Effector memory CD4-positive, alpha-beta T cell (primary cell): Measurements from ENCODE around the gene P2RY8.
"Not testable (repeated sequence)": the region's sequence is repeated elsewhere in the genome, so short reads cannot be mapped to it uniquely, and the experiment has no call there.

Experiments used
- DNase-seq, 3 donors: peaks; one replicate each; pipeline ENCODE4 v3.0.0-alpha.2; 2020
- H3K27ac ChIP-seq: 2 replicates; pipeline ENCODE4 v1.7.0; 2013; ENCODE audit warnings: mild to moderate bottlenecking, low read length, moderate library complexity; ENCODE audit not compliant: insufficient read depth, poor library complexity, severe bottlenecking
- H3K27me3 ChIP-seq: replicated peaks from 2 replicates; pipeline ENCODE4 v1.7.0; 2013; ENCODE audit warnings: mild to moderate bottlenecking, low read length; ENCODE audit not compliant: insufficient read depth, control insufficient read depth, poor library complexity, severe bottlenecking
- H3K36me3 ChIP-seq: 2 replicates; pipeline ENCODE4 v1.7.0; 2013; ENCODE audit warnings: mild to moderate bottlenecking, low read length, moderate library complexity; ENCODE audit not compliant: control insufficient read depth, insufficient read depth
- H3K4me1 ChIP-seq: 2 replicates; pipeline ENCODE4 v1.7.0; 2013; ENCODE audit warnings: low read length, mild to moderate bottlenecking; ENCODE audit not compliant: control insufficient read depth, insufficient read depth, poor library complexity, severe bottlenecking
- H3K4me3 ChIP-seq: 2 replicates; pipeline ENCODE4 v1.7.0; 2013; ENCODE audit warnings: low read length, low read depth, mild to moderate bottlenecking; ENCODE audit not compliant: insufficient read depth, poor library complexity, severe bottlenecking
- H3K9me3 ChIP-seq: 2 replicates; pipeline ENCODE4 v1.7.0; 2013; ENCODE audit warnings: mild to moderate bottlenecking, low read length, moderate library complexity; ENCODE audit not compliant: control insufficient read depth

P2RY8 gene

DNA sequence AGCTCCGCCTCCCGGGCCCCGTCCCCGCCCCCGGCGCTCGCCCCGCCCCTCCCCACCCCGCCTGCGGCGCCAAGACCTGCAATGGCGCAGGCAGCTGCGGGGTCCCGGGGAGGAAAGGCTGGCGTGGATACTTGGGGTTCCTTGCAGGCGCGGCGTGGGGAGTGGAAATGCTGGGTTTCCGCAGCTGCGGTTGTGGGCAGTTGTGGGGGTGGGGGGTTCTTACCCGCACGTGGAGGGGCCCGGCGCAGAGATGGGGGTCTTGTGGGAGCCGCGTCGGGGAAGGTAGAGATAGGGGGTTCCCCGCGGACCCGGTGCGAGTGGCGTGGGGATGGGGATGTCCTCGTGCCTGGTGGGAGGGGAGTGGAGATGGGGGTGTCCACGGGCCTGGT lies 83.6 kb downstream of the P2RY8 start:
- Histone ChIP-seq H3K27ac (peak overlapping the region; percentile 93), H3K4me1 (peaks cover 19% of the 10 kb centered on the region), H3K27me3 (no peaks in the 10 kb centered on the region), H3K4me3 (peak overlapping the region; percentile 40), H3K36me3 (no peaks in the 10 kb centered on the region), H3K9me3 (no peaks in the 10 kb centered on the region)
- DNase-seq, result peak; percentile 79 to 86 (median 81)

- Histone ChIP-seq H3K27me3 (no peaks in the 10 kb centered on the region), H3K27ac (peak within 1 kb of the TSS; percentile 93), H3K4me1 (peaks cover 19% of the 10 kb centered on the region), H3K4me3 (peak within 1 kb of the TSS; percentile 93), H3K9me3 (peaks cover 1% of the 10 kb centered on the region), H3K36me3 (no peaks in the 10 kb centered on the region)
- DNase-seq, result peak; percentile 100
These were observed 84.2 kb downstream of the P2RY8 start, which contains the start of gene ASMTL for GRCh38 chrX:1452516-1453394. TSS of gene ASMTL (minus strand) at chrX:1452909. CDS start at chrX:1452840, 69 bp downstream.

DNA sequence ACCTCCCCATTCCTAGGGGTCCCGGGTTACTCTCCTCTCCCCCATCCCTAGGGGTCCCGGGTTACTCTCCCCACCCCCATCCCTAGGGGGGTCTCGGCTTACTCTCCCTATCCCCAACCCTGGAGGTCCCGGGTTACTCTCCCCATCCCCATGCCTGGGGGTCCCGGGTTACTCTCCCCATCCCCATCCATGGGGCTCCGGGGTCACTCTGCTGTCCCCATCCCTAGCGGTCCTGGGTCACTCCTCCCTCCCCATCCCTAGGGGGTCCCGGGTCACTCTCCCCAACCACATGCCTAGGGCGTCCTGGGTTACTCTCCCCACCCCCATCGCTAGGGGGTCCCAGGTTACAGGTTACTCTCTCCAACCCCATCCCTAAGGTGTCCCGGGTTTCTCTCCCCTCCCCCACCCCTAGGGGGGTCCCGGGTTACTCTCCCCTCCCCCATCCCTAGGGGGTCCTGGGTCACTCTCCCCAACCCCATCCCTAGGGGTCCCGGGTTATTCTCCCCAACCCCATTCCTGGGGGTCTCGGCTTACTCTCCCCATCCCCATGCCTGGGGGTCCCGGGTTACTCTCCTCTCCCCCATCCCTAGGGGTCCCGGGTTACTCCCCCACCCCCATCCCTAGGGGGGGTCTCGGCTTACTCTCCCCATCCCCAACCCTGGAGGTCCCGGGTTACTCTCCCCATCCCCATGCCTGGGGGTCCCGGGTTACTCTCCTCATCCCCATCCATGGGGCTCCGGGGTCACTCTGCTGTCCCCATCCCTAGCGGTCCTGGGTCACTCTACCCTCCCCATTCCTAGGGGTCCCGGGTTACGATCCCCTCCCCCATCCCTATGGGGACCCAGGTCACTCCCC lies 85.1 kb downstream of the P2RY8 start:
- Histone ChIP-seq H3K27me3 (no peaks in the 10 kb centered on the region), H3K36me3 (no peaks in the 10 kb centered on the region), H3K4me3 (peak overlapping the region; percentile 93), H3K27ac (peak overlapping the region; percentile 93), H3K9me3 (peaks cover 4% of the 10 kb centered on the region), H3K4me1 (peaks cover 19% of the 10 kb centered on the region)
- no peak for DNase-seq

GRCh38 chrX:1451251-1451660 lies 85.7 kb downstream of the P2RY8 start:
- H3K36me3 ChIP-seq, result no peaks in the 10 kb centered on the region
- no peaks in the 10 kb centered on the region for H3K27me3 ChIP-seq
- peaks cover 4% of the 10 kb centered on the region for H3K9me3 ChIP-seq
- H3K4me1 ChIP-seq, result peaks cover 19% of the 10 kb centered on the region
- no peak for DNase-seq
- H3K27ac ChIP-seq, result peak overlapping the region; percentile 14
- H3K4me3 ChIP-seq, result no peak overlapping the region

- DNase-seq, result no peak
These were observed 86.4 kb downstream of the P2RY8 start for GRCh38 chrX:1450361-1451161.

GRCh38 chrX:1449823-1450149 lies 87.2 kb downstream of the P2RY8 start:
- Histone ChIP-seq H3K27ac (no peak overlapping the region), H3K4me3 (no peak overlapping the region), H3K4me1 (peaks cover 19% of the 10 kb centered on the region), H3K27me3 (no peaks in the 10 kb centered on the region), H3K36me3 (no peaks in the 10 kb centered on the region), H3K9me3 (peaks cover 4% of the 10 kb centered on the region)
- no peak for DNase-seq

More at GRCh38 chrX:1450361-1451161, 86.4 kb downstream of the P2RY8 start:
- peak overlapping the region; percentile 14 for H3K27ac ChIP-seq
- H3K36me3 ChIP-seq, result no peaks in the 10 kb centered on the region
- peaks cover 19% of the 10 kb centered on the region for H3K4me1 ChIP-seq
- no peak overlapping the region for H3K4me3 ChIP-seq
- H3K9me3 ChIP-seq, result peaks cover 4% of the 10 kb centered on the region
- H3K27me3 ChIP-seq, result no peaks in the 10 kb centered on the region

GRCh38 chrX:1449036-1449822 lies 87.8 kb downstream of the P2RY8 start:
- no peak for DNase-seq
- Histone ChIP-seq H3K27me3 (no peaks in the 10 kb centered on the region), H3K4me3 (no peak overlapping the region), H3K4me1 (peaks cover 18% of the 10 kb centered on the region), H3K27ac (no peak overlapping the region), H3K9me3 (peaks cover 4% of the 10 kb centered on the region), H3K36me3 (no peaks in the 10 kb centered on the region)

- H3K27me3 ChIP-seq, H3K4me3 ChIP-seq, H3K36me3 ChIP-seq, H3K9me3 ChIP-seq, H3K27ac ChIP-seq, DNase-seq: not testable (repeated sequence)
- peaks cover 16% of the 10 kb centered on the region for H3K4me1 ChIP-seq
These were observed 88.4 kb downstream of the P2RY8 start for GRCh38 chrX:1448573-1449001.

- DNase-seq, H3K36me3 ChIP-seq, H3K9me3 ChIP-seq, H3K4me3 ChIP-seq, H3K27me3 ChIP-seq, H3K27ac ChIP-seq: not testable (repeated sequence)
- H3K4me1 ChIP-seq, result peaks cover 16% of the 10 kb centered on the region
These were observed 88.9 kb downstream of the P2RY8 start for GRCh38 chrX:1447969-1448572.
